ENCODE results near the gene L1TD1.
"Not testable (repeated sequence)": the region's sequence is repeated elsewhere in the genome, so short reads cannot be mapped to it uniquely, and the experiment has no call there.

L1TD1 gene

DNA sequence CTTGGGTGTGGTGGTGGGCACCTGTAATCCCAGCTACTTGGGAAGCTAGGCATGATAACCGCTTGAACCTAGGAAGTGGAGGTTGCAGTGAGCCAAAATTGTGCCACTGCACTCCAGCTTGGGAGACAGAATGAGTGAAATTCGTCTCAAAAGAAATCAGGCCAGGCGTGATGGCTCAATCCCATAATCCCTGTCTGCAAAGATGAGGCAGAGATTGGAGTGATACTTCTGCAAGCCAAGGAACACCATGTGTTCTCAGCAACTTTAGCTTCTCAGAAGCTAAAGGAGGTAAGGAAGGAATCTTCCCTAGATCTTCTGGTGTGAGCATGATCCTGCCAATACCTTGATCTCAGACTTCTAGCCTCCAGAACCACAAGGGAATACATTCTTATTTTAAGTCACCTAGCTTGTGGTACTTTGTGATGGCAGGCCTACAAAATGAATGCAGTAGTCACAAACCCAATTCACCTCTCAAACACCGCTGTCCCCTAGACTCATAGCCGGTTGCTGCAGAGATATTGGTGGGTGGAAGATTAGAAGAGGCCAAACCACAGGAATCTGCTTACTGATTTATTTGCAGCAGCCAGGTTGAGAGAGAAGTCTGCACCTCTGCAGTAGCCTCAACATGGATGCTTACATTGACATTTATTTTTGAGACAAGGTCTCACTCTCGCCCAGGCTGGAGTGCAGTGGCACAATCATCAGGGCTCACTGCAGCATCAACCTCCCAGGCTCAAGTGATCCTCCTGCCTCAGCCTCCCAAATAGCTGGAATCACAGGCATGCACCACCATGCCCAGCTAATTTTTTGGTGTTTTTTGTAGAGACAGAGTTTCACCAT lies 18.6 kb downstream of the L1TD1 start:
- no peak for DNase-seq (ENCODE audit: low spot score)
- TF ChIP-seq, protein P1, sequence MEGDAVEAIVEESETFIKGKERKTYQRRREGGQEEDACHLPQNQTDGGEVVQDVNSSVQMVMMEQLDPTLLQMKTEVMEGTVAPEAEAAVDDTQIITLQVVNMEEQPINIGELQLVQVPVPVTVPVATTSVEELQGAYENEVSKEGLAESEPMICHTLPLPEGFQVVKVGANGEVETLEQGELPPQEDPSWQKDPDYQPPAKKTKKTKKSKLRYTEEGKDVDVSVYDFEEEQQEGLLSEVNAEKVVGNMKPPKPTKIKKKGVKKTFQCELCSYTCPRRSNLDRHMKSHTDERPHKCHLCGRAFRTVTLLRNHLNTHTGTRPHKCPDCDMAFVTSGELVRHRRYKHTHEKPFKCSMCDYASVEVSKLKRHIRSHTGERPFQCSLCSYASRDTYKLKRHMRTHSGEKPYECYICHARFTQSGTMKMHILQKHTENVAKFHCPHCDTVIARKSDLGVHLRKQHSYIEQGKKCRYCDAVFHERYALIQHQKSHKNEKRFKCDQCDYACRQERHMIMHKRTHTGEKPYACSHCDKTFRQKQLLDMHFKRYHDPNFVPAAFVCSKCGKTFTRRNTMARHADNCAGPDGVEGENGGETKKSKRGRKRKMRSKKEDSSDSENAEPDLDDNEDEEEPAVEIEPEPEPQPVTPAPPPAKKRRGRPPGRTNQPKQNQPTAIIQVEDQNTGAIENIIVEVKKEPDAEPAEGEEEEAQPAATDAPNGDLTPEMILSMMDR (IDR thresholded peaks at IDR 0.05; ENCODE audit: extremely low read depth, insufficient read depth, missing control alignments) = no peak
- in situ Hi-C loops (cut with MboI; ENCODE audit: low pct_unique_long_range_greater_than_20kb, low sequenced_read_pairs, unreplicated experiment) = no loop called here

- DNase-seq (ENCODE audit: low spot score) = no peak
- in situ Hi-C loops (cut with MboI; ENCODE audit: low pct_unique_long_range_greater_than_20kb, low sequenced_read_pairs, unreplicated experiment) = no loop called here
- TF ChIP-seq, protein P1 (IDR thresholded peaks at IDR 0.05; ENCODE audit: extremely low read depth, insufficient read depth, missing control alignments) = no peak
These were observed 24.0 kb downstream of the L1TD1 start for GRCh38 chr1:62218604-62219003.

- in situ Hi-C loops (cut with MboI; ENCODE audit: low pct_unique_long_range_greater_than_20kb, low sequenced_read_pairs, unreplicated experiment) = not testable (repeated sequence)
These were observed 25.8 kb downstream of the L1TD1 start for GRCh38 chr1:62220456-62220855.

GRCh38 chr1:62221171-62221570 lies 26.5 kb downstream of the L1TD1 start:
- in situ Hi-C loops (cut with MboI; ENCODE audit: low pct_unique_long_range_greater_than_20kb, low sequenced_read_pairs, unreplicated experiment) = no loop called here
- DNase-seq (ENCODE audit: low spot score) = no peak
- TF ChIP-seq, protein P1 (IDR thresholded peaks at IDR 0.05; ENCODE audit: extremely low read depth, insufficient read depth, missing control alignments) = no peak

More at GRCh38 chr1:62220456-62220855, 25.8 kb downstream of the L1TD1 start:
- not testable (repeated sequence) for DNase-seq (ENCODE audit: low spot score)

GRCh38 chr1:62222321-62222720 lies 27.7 kb downstream of the L1TD1 start:
- TF ChIP-seq, protein P1 (IDR thresholded peaks at IDR 0.05; ENCODE audit: extremely low read depth, insufficient read depth, missing control alignments) = no peak
- in situ Hi-C loops (cut with MboI; ENCODE audit: low pct_unique_long_range_greater_than_20kb, low sequenced_read_pairs, unreplicated experiment) = no loop called here
- no peak for DNase-seq (ENCODE audit: low spot score)

GRCh38 chr1:62224182-62224581 lies 29.5 kb downstream of the L1TD1 start:
- TF ChIP-seq, protein P1 (IDR thresholded peaks at IDR 0.05; ENCODE audit: extremely low read depth, insufficient read depth, missing control alignments) = no peak
- in situ Hi-C loops (cut with MboI; ENCODE audit: low pct_unique_long_range_greater_than_20kb, low sequenced_read_pairs, unreplicated experiment) = no loop called here

GRCh38 chr1:62227496-62227895 lies 32.8 kb downstream of the L1TD1 start:
- in situ Hi-C loops (cut with MboI; ENCODE audit: low pct_unique_long_range_greater_than_20kb, low sequenced_read_pairs, unreplicated experiment) = no loop called here
- no peak for DNase-seq (ENCODE audit: low spot score)
- TF ChIP-seq, protein P1 (IDR thresholded peaks at IDR 0.05; ENCODE audit: extremely low read depth, insufficient read depth, missing control alignments) = no peak

More at GRCh38 chr1:62224182-62224581, 29.5 kb downstream of the L1TD1 start:
- DNase-seq (ENCODE audit: low spot score) = no peak
